ENCODE results near the gene CCDC187. TPM values are rescaled to one million over a fixed set of nuclear protein-coding genes. Genes with fewer than 3 reads are reported as not detected.
A peak's percentile ranks its signal among the peaks of the same experiment; 100 is the strongest.

The CCDC187 gene
- total RNA-seq, 1 donor from 2014 or later: 0.47 TPM

DNA sequence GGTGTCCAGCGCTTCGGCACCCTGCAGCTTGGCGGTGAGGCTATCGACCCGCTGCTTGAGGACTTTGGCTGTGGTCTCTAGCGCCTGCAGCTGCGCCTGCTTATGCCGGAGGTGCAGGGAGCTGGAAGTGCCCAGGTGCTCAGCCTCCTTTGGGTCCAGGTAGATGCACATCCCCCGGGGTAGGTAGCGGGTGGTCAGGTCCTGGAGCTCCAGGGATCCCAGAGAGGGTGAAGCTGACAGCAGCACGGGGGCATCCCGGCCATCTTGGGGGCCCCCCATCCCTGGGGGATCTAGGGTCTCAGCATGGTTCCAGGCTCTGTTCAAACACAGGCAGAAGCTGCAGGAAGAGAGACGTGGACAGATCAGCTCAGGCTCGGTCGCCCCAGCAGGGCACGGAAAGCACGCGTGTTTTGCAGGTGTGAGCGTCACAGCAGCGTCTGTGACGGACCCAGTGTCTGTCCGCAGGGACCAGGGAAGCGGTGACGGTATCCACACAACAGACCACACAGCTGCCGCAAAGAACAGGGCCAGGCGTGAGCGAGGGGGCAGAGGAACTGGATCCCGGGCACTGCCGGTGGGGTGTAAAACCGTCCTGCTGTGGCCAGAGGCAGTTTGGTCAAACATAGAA lies 17.4 kb downstream of the CCDC187 start:
- Mint-ChIP-seq H3K27ac (no peak overlapping the region), H3K27me3 (ENCODE audit: low read depth) (peaks cover 28% of the 10 kb centered on the region)

DNA sequence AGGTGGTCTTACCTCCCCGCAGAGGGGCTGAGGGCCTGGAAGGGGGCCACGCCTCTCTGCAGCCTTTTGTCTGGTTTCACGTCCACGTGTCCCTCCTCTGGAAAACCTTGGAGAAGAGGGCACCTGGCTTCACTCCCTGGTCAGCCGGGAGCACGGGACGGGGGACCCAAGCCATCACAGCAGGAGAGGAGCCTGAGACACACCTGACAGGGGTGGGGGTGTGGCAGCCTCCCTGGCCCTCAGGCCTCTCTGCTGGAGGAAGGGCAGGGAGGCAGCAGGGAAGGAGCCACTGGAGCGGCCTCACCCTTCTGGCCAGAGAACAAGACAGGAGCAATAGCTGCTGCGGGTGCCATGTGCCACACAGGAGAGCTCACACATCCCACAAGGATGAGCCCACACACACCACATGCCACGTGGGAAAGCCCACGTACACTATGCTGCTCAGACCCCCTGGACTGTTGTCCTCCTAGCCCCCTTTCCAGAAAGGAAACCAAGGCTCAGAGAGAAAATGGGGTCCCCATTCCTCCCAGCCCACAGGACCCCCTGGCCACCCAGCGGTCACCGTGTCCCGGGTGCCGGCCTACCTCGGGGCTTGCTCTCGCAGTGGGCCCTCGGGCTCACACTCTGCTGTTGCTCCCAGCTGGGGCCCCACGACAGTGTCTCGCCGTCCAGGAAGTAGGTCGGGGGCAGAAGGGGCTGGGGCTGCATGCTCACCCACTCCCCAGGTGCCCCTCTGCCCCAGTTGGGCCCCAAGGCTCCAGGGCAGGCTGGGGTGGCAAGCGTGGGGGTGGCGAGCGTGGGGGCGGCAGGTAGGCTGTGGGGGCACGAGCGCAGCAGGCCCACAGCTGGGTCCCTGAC lies 18.2 kb downstream of the CCDC187 start:
- TF ChIP-seq, protein P1, sequence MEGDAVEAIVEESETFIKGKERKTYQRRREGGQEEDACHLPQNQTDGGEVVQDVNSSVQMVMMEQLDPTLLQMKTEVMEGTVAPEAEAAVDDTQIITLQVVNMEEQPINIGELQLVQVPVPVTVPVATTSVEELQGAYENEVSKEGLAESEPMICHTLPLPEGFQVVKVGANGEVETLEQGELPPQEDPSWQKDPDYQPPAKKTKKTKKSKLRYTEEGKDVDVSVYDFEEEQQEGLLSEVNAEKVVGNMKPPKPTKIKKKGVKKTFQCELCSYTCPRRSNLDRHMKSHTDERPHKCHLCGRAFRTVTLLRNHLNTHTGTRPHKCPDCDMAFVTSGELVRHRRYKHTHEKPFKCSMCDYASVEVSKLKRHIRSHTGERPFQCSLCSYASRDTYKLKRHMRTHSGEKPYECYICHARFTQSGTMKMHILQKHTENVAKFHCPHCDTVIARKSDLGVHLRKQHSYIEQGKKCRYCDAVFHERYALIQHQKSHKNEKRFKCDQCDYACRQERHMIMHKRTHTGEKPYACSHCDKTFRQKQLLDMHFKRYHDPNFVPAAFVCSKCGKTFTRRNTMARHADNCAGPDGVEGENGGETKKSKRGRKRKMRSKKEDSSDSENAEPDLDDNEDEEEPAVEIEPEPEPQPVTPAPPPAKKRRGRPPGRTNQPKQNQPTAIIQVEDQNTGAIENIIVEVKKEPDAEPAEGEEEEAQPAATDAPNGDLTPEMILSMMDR (IDR thresholded peaks at IDR 0.05; ENCODE audit: unreplicated experiment): no peak
- Mint-ChIP-seq H3K4me3 (no peak overlapping the region), H3K27ac (no peak overlapping the region), H3K4me1 (peaks cover 3% of the 10 kb centered on the region), H3K9me3 (no peaks in the 10 kb centered on the region), H3K36me3 (no peaks in the 10 kb centered on the region), H3K27me3 (ENCODE audit: low read depth) (peaks cover 28% of the 10 kb centered on the region)
- no peak for DNase-seq (ENCODE audit: low spot score in 2 of 2, unreplicated experiment in 2 of 2)

More for the DNA sequence above, 17.4 kb downstream of the CCDC187 start:
- DNase-seq (ENCODE audit: low spot score in 2 of 2, unreplicated experiment in 2 of 2): no peak
- H3K4me1 Mint-ChIP-seq: peaks cover 3% of the 10 kb centered on the region
- no peaks in the 10 kb centered on the region for H3K36me3 Mint-ChIP-seq
- no peaks in the 10 kb centered on the region for H3K9me3 Mint-ChIP-seq
- no peak overlapping the region for H3K4me3 Mint-ChIP-seq
- TF ChIP-seq, protein P1 (IDR thresholded peaks at IDR 0.05; ENCODE audit: unreplicated experiment): no peak

DNA sequence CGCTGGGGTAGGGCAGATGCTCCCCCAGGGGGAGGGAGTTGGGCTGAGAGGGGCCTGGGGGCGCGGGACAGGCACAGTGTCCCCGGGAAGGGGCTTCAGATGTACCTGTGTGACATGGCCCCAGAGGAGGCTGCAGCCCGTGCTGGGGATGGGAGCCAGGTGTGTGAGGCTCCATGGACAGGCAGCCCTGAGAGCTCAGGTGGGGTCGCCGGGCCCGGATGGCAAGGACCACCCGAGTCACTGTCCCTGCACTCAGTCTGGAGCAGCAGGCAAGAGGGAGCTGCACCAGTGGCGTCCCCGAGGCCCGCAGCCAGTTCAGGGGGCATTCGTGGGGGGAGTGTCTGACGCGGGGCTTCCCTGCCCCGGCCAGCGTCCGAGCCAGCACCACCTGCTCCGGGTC lies 18.9 kb downstream of the CCDC187 start:
- peaks cover 3% of the 10 kb centered on the region for H3K4me1 Mint-ChIP-seq
- no peak overlapping the region for H3K27ac Mint-ChIP-seq
- no peaks in the 10 kb centered on the region for H3K36me3 Mint-ChIP-seq
- peaks cover 30% of the 10 kb centered on the region for H3K27me3 Mint-ChIP-seq (ENCODE audit: low read depth)
- H3K4me3 Mint-ChIP-seq: no peak overlapping the region
- H3K9me3 Mint-ChIP-seq: no peaks in the 10 kb centered on the region
- DNase-seq (ENCODE audit: low spot score in 2 of 2, unreplicated experiment in 2 of 2): no peak
- TF ChIP-seq, protein P1 (IDR thresholded peaks at IDR 0.05; ENCODE audit: unreplicated experiment): no peak

DNA sequence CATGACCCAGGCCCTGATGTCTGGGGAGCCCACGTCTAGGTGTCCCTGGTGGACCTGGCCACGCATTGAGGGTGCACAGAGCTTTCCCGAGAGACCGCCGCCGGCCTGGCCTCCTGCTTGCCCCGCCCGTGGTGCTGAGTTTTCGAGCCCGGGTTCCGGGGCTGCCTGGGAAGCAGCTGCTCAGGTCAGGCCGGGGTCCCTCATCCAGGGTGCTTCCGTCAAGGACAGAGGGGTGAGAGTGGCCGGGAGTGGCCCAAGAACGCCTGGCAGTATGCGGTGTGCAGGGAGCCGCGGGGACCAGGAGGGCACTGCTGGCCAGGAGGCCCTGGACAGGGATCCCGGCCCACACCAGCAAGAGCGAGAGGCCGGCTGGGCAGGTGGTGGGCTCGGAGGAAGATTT lies 19.6 kb downstream of the CCDC187 start:
- H3K4me3 Mint-ChIP-seq: no peak overlapping the region

DNA sequence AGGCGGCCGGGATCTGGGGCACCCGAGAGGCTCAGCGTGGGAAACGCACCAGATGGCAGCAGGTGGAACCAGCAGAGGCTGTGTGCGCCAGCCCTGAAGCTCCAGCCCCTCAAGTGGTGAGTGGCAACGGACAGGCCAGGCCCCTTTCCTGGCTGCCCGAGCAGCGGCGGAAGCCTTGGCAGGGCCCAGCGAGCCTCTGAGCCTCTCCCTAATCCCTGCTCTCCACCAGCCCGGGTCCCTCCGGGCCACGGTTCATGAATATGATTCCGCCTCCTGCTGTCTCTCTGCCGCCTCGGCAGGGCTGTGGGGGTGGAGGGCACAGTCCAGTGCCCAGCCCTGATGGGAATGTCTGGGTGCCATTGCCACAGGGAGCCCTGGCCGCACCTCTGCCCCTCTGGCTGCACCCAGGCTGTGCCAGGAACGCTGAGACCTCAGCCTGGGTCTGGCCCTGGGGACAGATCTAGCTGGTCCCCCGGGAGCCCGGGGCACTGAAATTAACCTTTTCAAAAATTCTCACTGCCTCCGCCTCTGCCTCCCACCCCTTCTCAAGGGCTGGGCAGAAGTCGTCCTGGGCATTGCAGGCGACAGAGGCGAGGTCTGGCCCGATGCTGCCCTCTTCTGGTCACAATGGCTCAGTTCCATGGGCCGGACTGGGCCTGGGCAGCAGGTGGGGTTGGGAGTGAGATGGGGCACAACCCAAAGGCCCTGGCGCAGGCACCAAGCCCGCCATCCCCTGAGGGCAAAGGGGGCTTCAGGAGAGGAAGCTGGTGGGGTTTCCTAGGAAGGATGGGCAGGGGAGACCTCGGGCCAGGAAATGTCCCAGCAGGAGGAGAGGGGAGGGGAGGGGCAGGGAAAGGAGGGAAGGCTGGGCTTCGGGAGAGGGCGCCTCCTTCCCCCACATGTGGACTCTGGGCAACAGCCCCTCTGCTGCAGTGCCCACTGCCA lies 20.3 kb downstream of the CCDC187 start:
- H3K27me3 Mint-ChIP-seq (ENCODE audit: low read depth): peaks cover 33% of the 10 kb centered on the region
- H3K9me3 Mint-ChIP-seq: no peaks in the 10 kb centered on the region
- H3K4me1 Mint-ChIP-seq: peaks cover 2% of the 10 kb centered on the region
- no peaks in the 10 kb centered on the region for H3K36me3 Mint-ChIP-seq
- TF ChIP-seq, protein P1 (IDR thresholded peaks at IDR 0.05; ENCODE audit: unreplicated experiment): peak; percentile 79
- DNase-seq (ENCODE audit: low spot score in 2 of 2, unreplicated experiment in 2 of 2): peak; percentile 59 to 84
- no peak overlapping the region for H3K27ac Mint-ChIP-seq
- H3K4me3 Mint-ChIP-seq: no peak overlapping the region

More for the DNA sequence above, 19.6 kb downstream of the CCDC187 start:
- Mint-ChIP-seq H3K27me3 (ENCODE audit: low read depth) (peaks cover 31% of the 10 kb centered on the region), H3K27ac (no peak overlapping the region), H3K4me1 (peaks cover 3% of the 10 kb centered on the region), H3K36me3 (no peaks in the 10 kb centered on the region), H3K9me3 (no peaks in the 10 kb centered on the region)
- DNase-seq (ENCODE audit: low spot score in 2 of 2, unreplicated experiment in 2 of 2): no peak
- TF ChIP-seq, protein P1 (IDR thresholded peaks at IDR 0.05; ENCODE audit: unreplicated experiment): no peak

Data from mesothelial cell of epicardium (in vitro differentiated cells).